GM19023 (cell line): Measurements from ENCODE around the gene LRRC4C.
"Not testable (repeated sequence)": the region's sequence is repeated elsewhere in the genome, so short reads cannot be mapped to it uniquely, and the experiment has no call there.

Experiments used
- ATAC-seq: cut with Tn5 transposase; IDR thresholded peaks from one replicate; pipeline ENCODE4 v1.9.1; 2021; ENCODE audit warnings: mild to moderate bottlenecking, moderate library complexity; ENCODE audit not compliant: unreplicated experiment

The LRRC4C gene

GRCh38 chr11:40203606-40204005, 1255.8 kb downstream of the LRRC4C start:
- no peak for ATAC-seq

GRCh38 chr11:40202589-40203270, 1256.7 kb downstream of the LRRC4C start:
- no peak for ATAC-seq

GRCh38 chr11:40192590-40192989, 1266.9 kb downstream of the LRRC4C start:
- ATAC-seq: not testable (repeated sequence)

- ATAC-seq: no peak
Measured at GRCh38 chr11:40190294-40190693, 1269.2 kb downstream of the LRRC4C start.

- no peak for ATAC-seq
Measured at GRCh38 chr11:40188848-40189247, 1270.6 kb downstream of the LRRC4C start.

GRCh38 chr11:40187295-40187694, 1272.2 kb downstream of the LRRC4C start:
- ATAC-seq: no peak

- ATAC-seq: no peak
Measured at GRCh38 chr11:40186437-40187263, 1272.8 kb downstream of the LRRC4C start.

- ATAC-seq: no peak
Measured at GRCh38 chr11:40185793-40186192, 1273.7 kb downstream of the LRRC4C start.

GRCh38 chr11:40183073-40184064, 1276.1 kb downstream of the LRRC4C start:
- ATAC-seq: peak; percentile 87

GRCh38 chr11:40179541-40179940, 1279.9 kb downstream of the LRRC4C start:
- ATAC-seq: no peak

- ATAC-seq: no peak
Measured at GRCh38 chr11:40178470-40178869, 1281.0 kb downstream of the LRRC4C start.

GRCh38 chr11:40175980-40176379, 1283.5 kb downstream of the LRRC4C start:
- no peak for ATAC-seq

- ATAC-seq: no peak
Measured at GRCh38 chr11:40170078-40170477, 1289.4 kb downstream of the LRRC4C start.

GRCh38 chr11:40168414-40168813, 1291.0 kb downstream of the LRRC4C start:
- ATAC-seq: peak; percentile 85

- ATAC-seq: not testable (repeated sequence)
Measured at GRCh38 chr11:40167805-40168204, 1291.6 kb downstream of the LRRC4C start.

- no peak for ATAC-seq
Measured at GRCh38 chr11:40166892-40167291, 1292.6 kb downstream of the LRRC4C start.

- ATAC-seq: no peak
Measured at GRCh38 chr11:40162901-40163883, 1296.3 kb downstream of the LRRC4C start.

GRCh38 chr11:40161854-40162410, 1297.5 kb downstream of the LRRC4C start:
- no peak for ATAC-seq

- no peak for ATAC-seq
Measured at GRCh38 chr11:40160418-40160817, 1299.0 kb downstream of the LRRC4C start.
